HG03139 (cell line): ENCODE data around the gene COPS6.
"Not testable (repeated sequence)": the region's sequence is repeated elsewhere in the genome, so short reads cannot be mapped to it uniquely, and the experiment has no call there.

ENCODE experiments used
- ATAC-seq: cut with Tn5 transposase; IDR thresholded peaks from one replicate; pipeline ENCODE4 v1.9.1; 2021; ENCODE audit not compliant: unreplicated experiment

Gene COPS6

GRCh38 chr7:100126239-100126930, 37.6 kb downstream of the COPS6 start:
- ATAC-seq, result peak; percentile 4

GRCh38 chr7:100126931-100127865, 38.4 kb downstream of the COPS6 start, which contains the start of gene MBLAC1:
Gene MBLAC1, plus strand, starts transcription at chr7:100126967. Its CDS starts 429 bp downstream, at chr7:100127396.
- peak; percentile 51 for ATAC-seq

- no peak for ATAC-seq
Observed at GRCh38 chr7:100127866-100128636, 39.3 kb downstream of the COPS6 start.

- no peak for ATAC-seq
Observed at GRCh38 chr7:100128637-100128963, 39.8 kb downstream of the COPS6 start.

GRCh38 chr7:100130220-100130607, 41.4 kb downstream of the COPS6 start:
- ATAC-seq, result not testable (repeated sequence)

GRCh38 chr7:100130608-100131453, 42.1 kb downstream of the COPS6 start:
- no peak for ATAC-seq

GRCh38 chr7:100132126-100132525, 43.4 kb downstream of the COPS6 start:
- ATAC-seq, result no peak

- no peak for ATAC-seq
Observed at GRCh38 chr7:100132697-100133151, 44.0 kb downstream of the COPS6 start.

GRCh38 chr7:100137851-100138760, 49.3 kb downstream of the COPS6 start:
- ATAC-seq, result no peak

- ATAC-seq, result no peak
Observed at GRCh38 chr7:100141555-100141949, 52.8 kb downstream of the COPS6 start.
